MCF 10A (cell line): Measurements from ENCODE around the gene UGT1A10. TPM values are rescaled to one million over a fixed set of nuclear protein-coding genes. Genes with fewer than 3 reads are reported as not detected.

Experiments
- BruUV-seq: library from RNA; stranded (reverse); fragments of 400-500 nt; replicated peaks from 2 replicates; lab custom pipeline; 2021; lab: Mats Ljungman, UMichigan
- CTCF ChIA-PET: fragments of 300-600 bp; sonication (Branson Sonifier 250); formaldehyde crosslinking; extraction: SDS; loops from one replicate; lab custom pipeline; 2021; ENCODE audit warnings: antibody characterized with exemption, inconsistent platforms; lab: Yijun Ruan, JAX
- POLR2A ChIA-PET: fragments of 300-600, 350-650 bp; sonication (Branson Sonifier 250); formaldehyde crosslinking; extraction: SDS; loops from one replicate; lab custom pipeline; 2020; ENCODE audit warnings: antibody characterized with exemption, inconsistent platforms; lab: Yijun Ruan, JAX
- DNase-seq: peaks from one replicate; pipeline ENCODE4 v3.0.0-alpha.2; 2018; ENCODE audit not compliant: unreplicated experiment
- H3K27ac Mint-ChIP-seq: one replicate; pipeline ENCODE4 v1.8.0; 2022; ENCODE audit warnings: mild to moderate bottlenecking, low read depth, mixed read lengths; ENCODE audit not compliant: unreplicated experiment
- H3K27me3 Mint-ChIP-seq: one replicate; pipeline ENCODE4 v1.8.0; 2022; ENCODE audit warnings: mixed read lengths; ENCODE audit not compliant: insufficient read depth, unreplicated experiment
- H3K36me3 Mint-ChIP-seq: one replicate; pipeline ENCODE4 v1.8.0; 2022; ENCODE audit warnings: mild to moderate bottlenecking, moderate library complexity, mixed read lengths; ENCODE audit not compliant: insufficient read depth, unreplicated experiment
- H3K4me1 Mint-ChIP-seq: one replicate; pipeline ENCODE4 v1.8.0; 2022; ENCODE audit warnings: mixed read lengths; ENCODE audit not compliant: insufficient read depth, unreplicated experiment
- H3K4me3 Mint-ChIP-seq: one replicate; pipeline ENCODE4 v1.8.0; 2022; ENCODE audit warnings: mild to moderate bottlenecking, moderate library complexity, mixed read lengths; ENCODE audit not compliant: unreplicated experiment
- H3K9me3 Mint-ChIP-seq: one replicate; pipeline ENCODE4 v1.8.0; 2022; ENCODE audit warnings: mixed read lengths; ENCODE audit not compliant: unreplicated experiment
- CTCF ChIP-seq: fragments of 200-600 bp; IDR thresholded peaks from one replicate; pipeline ENCODE4 v1.8.0; 2022; ENCODE audit warnings: antibody characterized with exemption, mild to moderate bottlenecking; ENCODE audit not compliant: unreplicated experiment
- intact Hi-C: fragments of 100-400 bp; cut with micrococcal nuclease; formaldehyde crosslinking; loops from 2 replicates; pipeline ENCODE4 v1.14.1; 2022
- total RNA-seq: library from RNA; stranded (reverse); gene quantifications from 2 replicates; pipeline ENCODE4 v1.2.3, GENCODE V29; 2022

The UGT1A10 gene
- total RNA-seq, 1 experiment from 2014 or later, result not detected

- intact Hi-C loops, result no loop called here
- H3K4me1 Mint-ChIP-seq, result no peaks in the 10 kb centered on the region
- no peaks in the 10 kb centered on the region for H3K36me3 Mint-ChIP-seq
- TF ChIP-seq CTCF, result no peak
- no peak overlapping the region for H3K27ac Mint-ChIP-seq
- H3K4me3 Mint-ChIP-seq, result no peak overlapping the region
- no peaks in the 10 kb centered on the region for H3K27me3 Mint-ChIP-seq
- H3K9me3 Mint-ChIP-seq, result no peaks in the 10 kb centered on the region
- no TSS peak for BruUV-seq
- POLR2A ChIA-PET, result interaction anchor here (0.6 kb wide), 1 partner anchor 494 kb away, joined by 4 read pairs; no protein-coding TSS in a partner anchor
- CTCF ChIA-PET, result interaction anchor here (0.6 kb wide), 2 partner anchors 678 to 757 kb away, joined by 3 read pairs; partner anchors contain the start of gene ARL4C
- DNase-seq, result no peak
Measured at GRCh38 chr2:233818639-233819621, 182.7 kb downstream of the UGT1A10 start.

GRCh38 chr2:233819884-233820773 is 183.9 kb downstream of the UGT1A10 start:
- Mint-ChIP-seq H3K4me3 (no peak overlapping the region), H3K36me3 (no peaks in the 10 kb centered on the region), H3K4me1 (no peaks in the 10 kb centered on the region), H3K9me3 (no peaks in the 10 kb centered on the region), H3K27ac (no peak overlapping the region), H3K27me3 (no peaks in the 10 kb centered on the region)
- intact Hi-C loops, result no loop called here
- POLR2A ChIA-PET, result interaction anchor here (0.7 kb wide), 1 partner anchor 73 kb away, joined by 3 read pairs; no protein-coding TSS in a partner anchor
- no TSS peak for BruUV-seq
- no peak for DNase-seq
- no peak for TF ChIP-seq CTCF
- CTCF ChIA-PET, result interaction anchor here (0.5 kb wide), 1 partner anchor 602 kb away, joined by 3 read pairs; no protein-coding TSS in a partner anchor

GRCh38 chr2:233820774-233821105 is 184.5 kb downstream of the UGT1A10 start:
- TF ChIP-seq CTCF, result no peak
- H3K27ac Mint-ChIP-seq, result no peak overlapping the region
- ChIA-PET CTCF (no interaction called here), POLR2A (interaction anchor here (0.7 kb wide), 1 partner anchor 73 kb away, joined by 3 read pairs; no protein-coding TSS in a partner anchor)
- intact Hi-C loops, result no loop called here
- no peak for DNase-seq
- H3K36me3 Mint-ChIP-seq, result no peaks in the 10 kb centered on the region
- no peak overlapping the region for H3K4me3 Mint-ChIP-seq
- no peaks in the 10 kb centered on the region for H3K27me3 Mint-ChIP-seq
- BruUV-seq, result no TSS peak
- H3K9me3 Mint-ChIP-seq, result no peaks in the 10 kb centered on the region
- no peaks in the 10 kb centered on the region for H3K4me1 Mint-ChIP-seq
